Measurements from ENCODE around the gene PRSS56. TPM values are rescaled to one million over a fixed set of nuclear protein-coding genes. Genes with fewer than 3 reads are reported as not detected.

Gene PRSS56
- total RNA-seq, 1 donor from 2014 or later: not detected

DNA sequence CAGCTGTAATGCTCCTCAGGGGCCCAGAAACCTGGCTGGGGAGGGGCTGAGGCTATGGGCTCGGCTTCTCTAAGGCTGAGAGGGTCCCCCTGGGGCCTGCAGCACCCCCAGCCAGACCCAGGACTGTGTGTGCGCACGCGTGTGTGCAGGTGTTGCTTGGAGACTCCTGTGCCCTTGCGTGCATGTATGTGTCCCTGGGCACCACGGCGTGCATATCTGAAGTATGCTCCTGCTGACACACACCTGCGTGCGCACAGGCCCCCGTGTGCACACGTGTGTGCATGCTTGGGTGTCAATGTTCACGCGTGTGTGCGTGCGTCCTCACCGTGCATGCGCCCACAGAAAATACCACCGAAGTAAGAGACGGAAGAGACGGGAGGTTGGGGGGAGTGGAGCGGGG is 17.7 kb upstream of the PRSS56 start:
- DNase-seq (ENCODE audit: low read depth, low spot score): no peak

GRCh38 chr2:232502911-232503808 is 17.0 kb upstream of the PRSS56 start:
- no peak for DNase-seq (ENCODE audit: low read depth, low spot score)

DNA sequence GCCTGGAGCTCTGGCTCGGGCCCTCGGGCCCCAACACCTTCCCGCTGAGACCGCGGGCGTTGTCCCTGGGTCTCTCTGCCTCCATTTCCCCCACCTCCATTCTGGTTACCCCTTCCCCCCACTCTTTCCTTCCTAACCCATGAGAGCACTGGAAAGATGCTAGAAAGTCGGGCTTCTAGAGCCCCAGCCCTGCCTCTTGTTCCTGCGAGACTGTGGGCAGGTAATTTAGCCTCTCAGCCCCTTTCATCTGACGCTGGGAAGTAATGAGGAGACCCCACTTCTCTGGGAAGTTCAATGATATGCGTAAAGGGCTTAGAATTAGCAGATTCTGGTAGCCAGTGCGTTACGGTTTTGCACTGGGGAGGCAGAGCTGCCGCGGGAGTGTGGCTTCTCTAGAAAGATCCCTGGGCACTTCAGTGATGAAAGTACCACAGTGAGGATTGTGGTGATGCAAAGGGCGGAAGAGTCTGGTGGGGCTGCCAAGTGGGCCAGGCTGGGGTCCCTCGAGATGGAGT is 16.3 kb upstream of the PRSS56 start:
- no peak for DNase-seq (ENCODE audit: low read depth, low spot score)

DNA sequence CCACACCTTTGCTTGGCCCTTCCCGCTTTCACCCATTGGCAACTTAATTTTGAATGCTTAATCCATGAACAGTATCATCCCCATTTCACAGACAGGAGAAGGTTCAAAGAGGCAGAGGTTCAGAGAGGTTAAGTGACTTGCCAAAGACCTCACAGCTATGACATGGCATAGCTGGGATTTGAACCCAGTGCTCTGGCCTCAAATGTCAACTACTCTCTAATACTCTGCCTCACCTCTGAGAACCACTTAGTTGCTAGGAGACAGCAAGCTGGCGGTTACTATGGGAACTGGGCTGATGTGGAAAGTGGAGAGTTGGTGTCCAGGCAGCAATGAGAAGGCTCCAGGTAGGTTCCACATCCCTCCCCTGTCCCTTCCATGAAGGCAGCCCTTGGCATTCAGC is 15.8 kb upstream of the PRSS56 start:
- DNase-seq (ENCODE audit: low read depth, low spot score): no peak

GRCh38 chr2:232505856-232506255 is 14.3 kb upstream of the PRSS56 start:
- DNase-seq (ENCODE audit: low read depth, low spot score): no peak

- no peak for DNase-seq (ENCODE audit: low read depth, low spot score)
Measured at GRCh38 chr2:232506709-232507108, 13.5 kb upstream of the PRSS56 start.

DNA sequence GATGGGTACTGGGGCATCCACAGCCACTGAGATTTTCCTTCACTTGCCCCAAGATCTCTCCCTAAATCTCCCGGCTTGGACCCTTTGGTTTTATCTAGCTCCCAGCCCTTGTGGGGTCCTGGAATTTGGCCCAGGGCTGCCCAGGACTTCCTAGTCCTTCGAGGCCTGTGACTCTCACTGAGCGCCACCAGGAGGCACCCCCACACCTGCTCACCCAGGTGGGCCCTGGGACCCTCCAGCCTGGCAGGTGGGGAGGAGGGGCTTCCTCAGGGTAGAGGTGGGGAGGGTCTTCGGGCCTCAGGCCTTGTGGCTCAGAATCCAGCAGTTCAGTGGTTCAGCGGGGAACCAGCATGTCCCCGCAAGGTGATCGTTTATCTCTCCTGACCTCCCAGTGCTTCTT is 11.9 kb upstream of the PRSS56 start:
- no peak for DNase-seq (ENCODE audit: low read depth, low spot score)

DNA sequence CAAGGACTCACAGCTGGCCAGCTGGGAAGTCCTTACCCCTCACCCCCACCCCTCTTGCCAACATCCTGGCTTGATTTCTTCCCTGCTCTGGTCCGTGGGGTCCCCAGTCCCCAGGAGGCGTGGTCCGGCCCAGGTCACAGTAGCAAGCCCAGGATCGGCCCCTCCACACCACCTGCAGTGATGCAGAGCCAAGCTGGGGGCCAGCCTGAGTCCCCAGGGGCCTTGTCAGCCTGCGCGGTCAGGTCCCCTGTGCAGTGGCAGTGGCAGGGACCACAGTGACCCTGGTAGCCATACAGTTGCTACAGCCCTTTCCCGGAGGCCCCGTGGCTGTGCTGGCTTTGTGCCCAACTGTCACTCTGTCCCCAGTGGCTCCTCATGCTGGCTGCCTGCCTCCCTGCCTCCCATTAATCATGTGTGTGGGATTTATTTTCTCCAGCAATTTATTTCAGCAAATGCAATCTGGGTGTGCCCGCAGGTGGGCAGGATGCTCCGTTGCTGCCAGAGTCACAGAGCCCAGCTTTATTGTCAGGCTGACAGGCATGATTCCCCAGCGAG is 8.8 kb upstream of the PRSS56 start:
- no peak for DNase-seq (ENCODE audit: low read depth, low spot score)

GRCh38 chr2:232512602-232513001 is 7.6 kb upstream of the PRSS56 start:
- no peak for DNase-seq (ENCODE audit: low read depth, low spot score)

DNA sequence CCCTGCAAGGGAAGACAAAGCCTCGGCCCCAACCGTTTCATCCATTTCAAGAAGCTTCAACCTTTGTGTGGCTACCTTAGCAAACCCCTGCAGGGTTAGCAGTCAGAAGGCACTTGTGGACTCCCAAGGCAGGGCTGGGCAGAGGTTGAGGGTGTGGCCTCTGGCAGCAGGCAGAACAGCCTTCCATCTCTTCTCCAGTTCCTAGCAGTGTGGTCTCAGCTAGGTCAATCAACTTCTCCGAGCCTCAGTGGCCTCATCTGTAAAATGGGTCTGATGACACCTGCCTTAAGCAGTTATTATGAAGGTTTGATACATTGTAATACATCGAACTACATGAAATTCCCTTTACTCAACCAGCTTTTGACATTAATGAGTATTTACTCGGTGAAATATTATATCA is 6.8 kb upstream of the PRSS56 start:
- no peak for DNase-seq (ENCODE audit: low read depth, low spot score)

- no peak for DNase-seq (ENCODE audit: low read depth, low spot score)
Measured at GRCh38 chr2:232515639-232516038, 4.5 kb upstream of the PRSS56 start.

DNA sequence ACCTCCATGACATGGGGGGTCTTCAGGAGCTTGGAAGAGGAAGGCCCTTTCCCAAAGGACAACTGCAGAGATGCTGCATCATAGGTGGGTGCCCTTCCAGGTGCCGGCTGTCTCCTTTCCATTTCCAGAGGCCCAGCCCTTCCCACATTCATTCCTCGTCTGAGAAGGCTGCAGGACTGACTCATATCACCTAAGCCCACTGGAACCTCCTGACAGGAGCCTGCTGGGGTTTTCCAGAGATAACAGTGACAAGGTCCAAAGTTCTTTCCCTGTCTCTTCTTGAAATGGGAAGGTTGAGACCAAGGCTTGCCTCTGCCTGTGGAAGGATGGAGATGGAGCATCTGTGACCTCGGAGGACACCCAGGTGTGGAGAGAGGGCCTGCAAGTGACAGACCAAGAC is 3.6 kb upstream of the PRSS56 start:
- no peak for DNase-seq (ENCODE audit: low read depth, low spot score)

DNA sequence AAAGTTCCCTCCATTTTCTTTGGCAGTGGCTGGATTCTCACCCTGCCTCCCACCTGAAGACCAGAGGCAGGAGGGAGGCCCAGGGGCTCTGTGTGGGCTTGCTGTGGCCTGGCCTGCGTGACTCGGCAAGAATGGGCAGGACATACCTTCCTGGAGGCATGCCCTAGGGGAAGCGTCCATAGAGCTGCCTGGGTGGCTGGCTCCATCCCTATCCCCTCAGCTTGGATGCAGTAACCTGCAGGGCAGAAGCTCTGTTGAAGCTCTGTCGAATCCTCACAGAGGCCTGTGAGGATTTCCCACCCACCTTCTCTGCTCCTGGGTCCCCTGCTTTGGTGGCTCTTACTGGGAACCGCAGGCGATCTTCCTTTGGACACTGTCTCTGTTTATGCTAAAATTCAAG is 1.3 kb upstream of the PRSS56 start:
- DNase-seq (ENCODE audit: low read depth, low spot score): no peak

GRCh38 chr2:232520489-232520888 is 301 bp downstream of the PRSS56 start:
- no peak for DNase-seq (ENCODE audit: low read depth, low spot score)

DNA sequence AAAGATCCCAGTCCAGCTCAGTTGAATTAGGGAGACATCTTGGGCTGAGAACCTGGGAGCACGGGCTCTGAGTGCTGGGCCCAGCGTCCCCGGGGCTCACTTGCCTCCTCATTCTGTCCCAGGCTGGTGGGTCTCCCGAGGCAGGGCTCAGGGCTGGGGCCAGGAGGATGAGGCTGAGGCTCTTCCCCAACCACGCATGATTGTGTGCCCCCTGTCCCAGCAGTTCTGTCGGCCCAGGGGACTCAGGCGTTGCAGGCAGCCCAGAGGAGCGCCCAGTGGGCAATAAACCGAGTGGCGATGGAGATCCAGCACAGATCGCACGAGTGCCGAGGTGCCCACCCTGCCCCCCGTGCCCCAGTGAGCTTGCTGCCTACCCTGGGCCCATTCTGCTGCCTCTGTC is 910 bp downstream of the PRSS56 start:
- DNase-seq (ENCODE audit: low read depth, low spot score): no peak

- no peak for DNase-seq (ENCODE audit: low read depth, low spot score)
Measured at GRCh38 chr2:232521959-232522622, 1.9 kb downstream of the PRSS56 start.

DNA sequence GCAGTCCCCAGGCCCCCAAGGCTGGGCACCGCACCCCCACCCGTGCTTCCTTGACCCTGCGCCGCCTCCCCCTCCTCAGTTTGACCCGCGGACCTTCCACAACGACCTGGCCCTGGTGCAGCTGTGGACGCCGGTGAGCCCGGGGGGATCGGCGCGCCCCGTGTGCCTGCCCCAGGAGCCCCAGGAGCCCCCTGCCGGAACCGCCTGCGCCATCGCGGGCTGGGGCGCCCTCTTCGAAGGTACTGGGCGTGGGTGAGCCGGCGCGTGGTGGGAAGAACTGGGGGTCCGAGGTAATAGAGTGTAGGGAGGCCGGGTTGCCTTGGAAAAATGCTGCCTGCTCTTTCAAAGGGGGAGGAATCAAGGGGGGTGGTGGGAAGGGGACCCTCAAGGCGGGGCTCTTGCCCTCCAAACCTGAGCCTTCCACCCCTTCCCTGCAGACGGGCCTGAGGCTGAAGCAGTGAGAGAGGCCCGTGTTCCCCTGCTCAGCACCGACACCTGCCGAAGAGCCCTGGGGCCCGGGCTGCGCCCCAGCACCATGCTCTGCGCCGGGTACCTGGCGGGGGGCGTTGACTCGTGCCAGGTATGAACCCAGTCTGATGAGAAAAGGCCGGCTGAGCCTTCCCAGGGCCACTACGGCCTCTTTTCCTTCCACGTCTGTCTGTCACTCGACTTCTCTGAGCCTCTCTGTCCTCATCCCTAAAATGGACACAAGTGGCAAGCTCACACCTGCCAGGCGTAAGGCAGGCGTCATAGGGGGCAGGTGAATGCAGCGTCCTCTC is 2.6 kb downstream of the PRSS56 start:
- DNase-seq (ENCODE audit: low read depth, low spot score): no peak

DNA sequence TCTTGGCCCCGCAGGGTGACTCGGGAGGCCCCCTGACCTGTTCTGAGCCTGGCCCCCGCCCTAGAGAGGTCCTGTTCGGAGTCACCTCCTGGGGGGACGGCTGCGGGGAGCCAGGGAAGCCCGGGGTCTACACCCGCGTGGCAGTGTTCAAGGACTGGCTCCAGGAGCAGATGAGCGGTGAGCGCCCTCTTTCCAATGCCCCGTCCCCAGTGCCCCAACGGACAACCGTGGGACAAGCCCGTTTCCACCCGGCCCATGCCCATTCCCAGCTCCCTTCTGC is 3.2 kb downstream of the PRSS56 start:
- no peak for DNase-seq (ENCODE audit: low read depth, low spot score)

DNA sequence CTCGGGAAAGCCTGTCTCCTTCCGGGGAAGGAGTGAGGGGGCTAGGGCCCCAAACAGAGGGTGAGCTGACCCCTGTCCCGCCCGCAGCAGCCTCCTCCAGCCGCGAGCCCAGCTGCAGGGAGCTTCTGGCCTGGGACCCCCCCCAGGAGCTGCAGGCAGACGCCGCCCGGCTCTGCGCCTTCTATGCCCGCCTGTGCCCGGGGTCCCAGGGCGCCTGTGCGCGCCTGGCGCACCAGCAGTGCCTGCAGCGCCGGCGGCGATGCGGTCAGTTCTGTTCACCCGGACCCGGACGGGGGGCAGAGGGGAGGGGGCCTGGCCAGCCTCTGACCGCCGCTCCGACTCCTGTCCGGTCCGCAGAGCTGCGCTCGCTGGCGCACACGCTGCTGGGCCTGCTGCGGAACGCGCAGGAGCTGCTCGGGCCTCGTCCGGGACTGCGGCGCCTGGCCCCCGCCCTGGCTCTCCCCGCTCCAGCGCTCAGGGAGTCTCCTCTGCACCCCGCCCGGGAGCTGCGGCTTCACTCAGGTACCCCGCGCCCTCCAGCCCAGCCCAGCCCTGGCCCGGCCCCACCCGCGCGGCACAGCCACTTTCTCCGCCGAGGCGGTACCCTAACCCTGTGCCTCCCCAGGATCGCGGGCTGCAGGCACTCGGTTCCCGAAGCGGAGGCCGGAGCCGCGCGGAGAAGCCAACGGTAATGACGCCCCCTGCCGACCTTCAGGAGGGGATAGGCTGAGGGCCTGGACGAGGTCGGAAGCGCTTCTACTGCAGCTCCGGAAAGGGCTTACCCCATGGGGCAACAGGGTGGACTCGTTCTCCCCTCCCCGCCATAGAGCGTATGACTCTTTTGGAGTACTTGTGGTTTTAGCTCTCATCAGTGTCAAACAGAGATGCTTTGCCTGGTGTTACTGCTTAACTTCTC is 3.8 kb downstream of the PRSS56 start:
- no peak for DNase-seq (ENCODE audit: low read depth, low spot score)

DNA sequence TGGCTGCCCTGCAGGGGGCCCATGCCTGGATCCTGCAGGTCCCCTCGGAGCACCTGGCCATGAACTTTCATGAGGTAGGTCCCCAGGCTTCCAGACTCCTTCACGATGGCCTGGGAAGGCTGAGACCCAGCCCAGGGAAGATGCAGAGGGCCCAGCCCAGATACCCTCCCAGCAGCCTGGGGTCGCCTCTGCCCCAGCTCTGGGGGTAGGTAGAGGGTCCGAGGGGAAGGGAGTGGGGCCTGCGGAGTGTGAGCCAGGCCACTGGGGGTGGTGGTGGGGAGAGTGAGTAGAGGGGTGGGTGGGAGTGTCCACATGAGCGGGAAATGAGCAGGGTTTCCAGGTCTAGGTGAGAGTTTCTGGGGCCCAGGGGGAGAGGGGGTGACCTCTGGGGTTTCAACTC is 4.6 kb downstream of the PRSS56 start:
- DNase-seq (ENCODE audit: low read depth, low spot score): no peak

- DNase-seq (ENCODE audit: low read depth, low spot score): no peak
Measured at GRCh38 chr2:232525199-232525598, 5.0 kb downstream of the PRSS56 start.
